ES-I3 (cell line): ENCODE data around the gene PDE6B.
"Not testable (repeated sequence)": the region's sequence is repeated elsewhere in the genome, so short reads cannot be mapped to it uniquely, and the experiment has no call there.

Experiments used
- H3K36me3 ChIP-seq: 2 replicates; pipeline ENCODE4 v1.6.1; 2013; ENCODE audit warnings: mild to moderate bottlenecking, low read length, control low read depth, moderate library complexity; ENCODE audit not compliant: insufficient read depth
- H3K4me1 ChIP-seq: 2 replicates; pipeline ENCODE4 v1.6.1; 2013; ENCODE audit warnings: mild to moderate bottlenecking, control low read depth, low read length; ENCODE audit not compliant: insufficient read depth
- H3K9ac ChIP-seq: 2 replicates; pipeline ENCODE4 v1.6.1; 2013; ENCODE audit warnings: low read depth, mild to moderate bottlenecking, low read length, moderate library complexity
- H3K9me3 ChIP-seq: 2 replicates; pipeline ENCODE4 v1.6.1; 2013; ENCODE audit warnings: mild to moderate bottlenecking, low read length, moderate library complexity; ENCODE audit not compliant: control insufficient read depth, insufficient read depth

PDE6B gene

DNA sequence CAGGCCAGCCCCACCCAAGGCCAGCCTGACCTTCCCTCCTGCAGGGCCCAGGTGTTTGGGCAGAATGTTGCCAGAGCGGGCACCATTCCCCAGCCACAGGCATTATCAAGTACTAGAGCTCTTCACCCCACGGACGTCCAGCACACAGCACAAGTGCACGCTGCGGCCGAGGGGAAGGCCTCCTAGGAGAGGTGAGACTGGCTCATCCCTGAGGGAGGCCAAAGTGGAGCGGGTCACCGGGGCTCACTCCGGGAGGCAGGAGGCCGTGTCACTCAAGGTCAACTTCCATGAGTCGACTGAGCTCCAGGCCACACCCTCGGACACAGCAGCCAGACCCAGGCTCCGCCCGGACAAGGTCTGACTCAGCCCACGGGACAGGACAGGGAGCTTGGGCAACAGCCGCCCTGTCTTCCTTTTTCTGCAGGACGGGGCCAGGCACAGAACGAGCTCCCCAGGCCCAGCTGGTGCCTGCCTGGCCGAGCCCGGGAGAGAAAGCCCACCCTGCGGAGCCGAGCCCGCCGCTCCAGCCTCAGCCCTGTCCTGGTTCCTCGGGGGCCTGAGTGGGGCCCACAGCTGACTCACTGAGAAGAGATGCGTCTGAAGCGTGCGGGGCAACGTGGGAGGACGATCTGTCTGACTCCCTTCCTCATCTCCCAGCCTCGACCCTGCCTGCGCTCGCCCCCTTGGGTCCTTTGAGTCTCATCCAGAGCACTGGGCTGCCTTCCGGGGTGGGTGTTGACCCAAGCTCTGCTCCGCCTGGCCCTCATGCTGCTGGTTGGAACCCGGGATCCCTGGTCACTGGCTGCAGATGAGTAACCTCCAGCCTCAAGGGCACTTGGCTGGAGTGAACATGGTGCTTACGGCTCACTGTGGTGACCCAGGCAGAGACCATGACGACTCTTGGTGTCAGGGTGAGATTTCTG, 61.9 kb downstream of the PDE6B start:
- no peaks in the 10 kb centered on the region for H3K36me3 ChIP-seq
- no peaks in the 10 kb centered on the region for H3K9me3 ChIP-seq
- H3K9ac ChIP-seq, result no peak overlapping the region
- peaks cover 11% of the 10 kb centered on the region; the same call in 1 of the 2 replicates for H3K4me1 ChIP-seq

DNA sequence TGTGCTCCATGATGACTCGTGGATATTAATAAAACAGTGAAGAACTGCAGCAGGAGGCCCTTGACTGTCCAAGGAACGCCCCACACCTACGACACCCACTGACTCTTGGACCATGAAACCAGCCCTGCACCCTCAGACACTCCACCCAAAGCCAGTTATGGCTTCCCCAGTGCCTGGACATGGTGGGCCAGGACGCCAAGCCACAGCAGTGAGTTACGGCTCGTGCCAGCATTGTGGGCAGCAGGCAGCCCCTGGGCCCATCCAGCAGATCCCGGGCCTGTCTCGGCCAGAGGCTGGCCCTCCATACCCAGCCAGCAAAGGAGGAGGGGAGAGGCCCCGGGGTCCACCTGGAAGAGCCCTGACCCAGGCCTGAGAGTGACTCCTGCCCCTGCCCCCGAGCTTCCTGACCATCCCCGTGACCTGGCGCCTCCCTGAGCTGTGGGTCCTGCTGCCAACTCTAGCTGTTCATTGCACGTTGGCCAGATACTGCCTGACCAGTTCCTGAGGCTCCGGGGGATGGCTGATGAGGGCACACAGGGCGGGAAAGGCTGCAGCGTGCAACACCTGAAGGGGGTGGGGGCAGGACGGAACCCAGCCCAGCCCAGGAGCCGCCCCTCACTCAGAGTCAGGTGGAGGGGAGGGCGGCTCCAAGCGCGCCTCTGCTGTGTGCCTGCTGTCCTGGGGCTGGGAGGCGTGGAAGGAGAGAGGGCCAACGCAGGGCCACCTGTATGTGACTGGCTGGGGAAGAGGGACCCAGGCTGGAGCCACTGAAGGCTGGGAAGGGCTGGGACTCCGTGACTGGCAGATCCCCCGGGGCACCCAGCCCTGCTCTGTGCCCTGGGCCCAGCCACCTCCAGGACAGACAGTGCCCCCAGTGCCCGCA, 62.8 kb downstream of the PDE6B start:
- H3K9ac ChIP-seq, result peak overlapping the region; percentile 56
- H3K9me3 ChIP-seq, result no peaks in the 10 kb centered on the region
- H3K36me3 ChIP-seq, result no peaks in the 10 kb centered on the region
- H3K4me1 ChIP-seq, result peaks cover 11% of the 10 kb centered on the region; the same call in 1 of the 2 replicates

DNA sequence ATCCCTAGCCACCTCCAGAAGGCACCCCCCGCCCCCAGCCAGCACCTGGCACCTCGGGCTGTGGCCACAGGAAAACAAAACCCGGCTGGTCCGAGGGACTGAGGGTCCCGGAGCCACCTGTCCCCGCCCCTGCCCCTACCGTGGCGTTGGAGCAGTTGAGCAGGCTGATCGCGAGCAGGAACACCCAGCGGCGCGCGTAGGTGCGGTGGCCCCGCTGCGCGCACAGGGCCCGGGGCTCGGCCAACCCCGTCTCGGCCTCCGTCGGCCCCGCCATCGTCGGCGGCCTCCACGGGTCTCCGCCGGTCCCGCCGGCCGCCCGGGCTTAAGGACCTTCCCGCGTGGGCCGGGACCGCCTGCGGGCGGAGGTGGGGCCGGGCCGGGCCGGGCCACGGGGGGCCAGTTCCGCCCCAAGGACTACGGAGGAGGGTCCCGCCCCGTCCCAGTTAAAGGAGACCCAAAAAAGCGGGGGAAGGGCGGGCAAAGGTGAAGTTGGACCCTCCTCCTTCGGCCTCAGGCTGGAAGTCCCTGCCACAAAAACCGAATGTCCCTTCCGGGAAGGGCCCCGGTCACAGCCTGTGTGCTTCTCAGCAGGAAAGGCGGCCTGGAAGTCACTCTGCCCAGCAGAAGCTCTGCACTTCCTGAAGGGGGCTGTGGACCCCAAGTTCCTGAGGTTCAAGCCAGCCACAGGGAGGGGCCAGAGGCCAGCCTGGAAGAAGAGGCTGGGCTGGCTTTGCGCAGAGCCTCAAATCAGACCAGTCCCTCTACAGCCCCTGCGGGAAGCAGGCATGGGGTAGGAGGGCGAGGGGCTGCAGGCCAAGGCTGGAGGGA, 63.7 kb downstream of the PDE6B start, which contains the start of gene SLC49A3:
TSS of gene SLC49A3 (minus strand) at position 298 of the 828 bp plus-strand sequence. CDS start at position 274, 24 bp downstream.
- peaks cover 7% of the 10 kb centered on the region; the same call in 1 of the 2 replicates for H3K4me1 ChIP-seq
- H3K36me3 ChIP-seq, result no peaks in the 10 kb centered on the region
- H3K9me3 ChIP-seq, result no peaks in the 10 kb centered on the region
- peak within 1 kb of the TSS; percentile 56 for H3K9ac ChIP-seq

DNA sequence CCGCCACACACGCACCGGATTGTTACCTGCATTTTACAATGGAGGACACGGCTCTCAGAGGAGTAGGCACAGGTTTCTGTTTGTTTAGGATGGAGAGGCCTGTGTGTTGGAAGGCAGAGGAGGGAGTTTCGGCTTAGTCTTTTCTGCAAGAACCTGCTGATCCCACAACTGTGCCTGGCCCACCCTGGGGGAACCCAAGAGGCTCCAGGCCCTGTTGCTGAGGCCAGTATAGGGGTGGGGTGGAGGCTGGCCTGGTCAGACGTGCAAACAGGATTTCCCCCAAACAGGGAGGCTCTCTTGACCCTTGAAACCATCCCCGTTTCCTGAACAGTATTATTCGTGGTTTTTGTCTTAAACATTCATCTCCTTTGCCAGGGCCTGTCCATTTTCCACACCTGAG, 64.3 kb downstream of the PDE6B start:
- Histone ChIP-seq H3K4me1 (peaks cover 7% of the 10 kb centered on the region; the same call in 1 of the 2 replicates), H3K9me3 (no peaks in the 10 kb centered on the region), H3K9ac (peak overlapping the region; percentile 56), H3K36me3 (no peaks in the 10 kb centered on the region)

DNA sequence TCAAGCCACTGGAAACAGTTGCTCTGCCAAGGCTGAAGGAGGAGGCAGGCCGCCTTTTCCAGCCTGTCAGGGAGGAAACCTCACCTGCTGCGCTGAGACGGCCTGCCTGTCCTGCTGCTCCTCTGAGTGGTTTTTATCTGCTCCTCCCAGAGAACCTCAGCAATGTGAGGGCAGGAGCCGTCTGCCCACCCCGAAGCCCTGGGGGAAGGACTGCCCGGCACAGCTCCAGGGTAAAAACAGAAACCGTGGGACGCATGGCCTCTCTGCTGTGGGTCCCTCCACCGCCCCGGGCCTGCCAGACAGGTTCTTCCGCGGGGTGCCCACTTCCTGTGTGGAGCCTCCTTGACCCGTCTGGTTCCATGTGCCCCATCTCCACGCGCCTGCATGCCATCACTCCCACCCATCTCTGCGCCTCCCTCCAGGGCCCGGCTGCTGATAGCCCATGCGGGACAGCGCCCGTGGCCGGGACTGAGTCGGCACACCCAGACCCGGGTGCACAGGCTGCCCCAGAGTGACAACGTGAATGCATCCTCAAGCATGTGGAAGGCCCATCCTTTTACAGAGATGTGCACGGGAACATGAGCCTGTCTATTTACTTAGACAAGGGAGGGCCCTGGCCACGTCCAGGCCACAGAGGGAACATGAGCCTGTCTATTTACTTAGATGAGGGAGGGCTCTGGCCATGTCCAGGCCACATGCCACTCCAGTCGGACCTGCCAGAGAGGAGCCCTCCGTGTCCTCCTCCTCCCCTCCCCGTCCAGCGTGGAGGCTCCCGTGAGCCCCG, 67.6 kb downstream of the PDE6B start:
- no peak overlapping the region for H3K9ac ChIP-seq
- no peaks in the 10 kb centered on the region for H3K36me3 ChIP-seq
- H3K4me1 ChIP-seq, result peaks cover 7% of the 10 kb centered on the region; the same call in 1 of the 2 replicates
- H3K9me3 ChIP-seq, result 0 out of 2 replicates have a peak, but pooled peaks cover 2% of the 10 kb centered on the region

DNA sequence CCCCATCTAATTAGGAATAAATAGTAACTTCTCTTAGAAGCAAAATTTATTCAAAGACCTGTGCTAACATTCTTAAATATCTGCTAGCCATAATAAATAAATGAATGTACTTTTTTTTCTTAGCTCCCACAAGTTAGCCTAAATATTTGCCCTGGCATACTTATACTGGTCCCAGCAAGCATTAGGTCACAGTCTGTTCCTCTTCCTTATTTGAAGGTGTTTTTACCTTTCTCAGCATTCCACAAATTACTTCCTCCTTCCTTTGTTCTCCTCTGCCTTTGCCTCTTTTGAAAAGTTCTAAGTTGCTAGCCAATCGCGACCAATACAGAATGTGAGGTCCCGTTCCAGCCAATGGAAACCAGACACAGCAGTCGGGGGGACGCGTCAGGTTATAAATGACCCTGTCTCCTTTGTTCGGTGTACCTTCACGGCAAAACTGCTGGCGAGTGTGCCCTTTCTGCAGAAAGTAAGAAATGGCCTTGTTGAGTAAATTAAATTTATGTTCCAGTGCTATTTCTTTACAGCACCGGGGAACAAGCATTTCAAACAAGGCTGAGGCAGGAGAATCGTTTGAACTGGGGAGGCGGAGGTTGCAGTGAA, 69.1 kb downstream of the PDE6B start:
- H3K36me3 ChIP-seq, H3K9me3 ChIP-seq, H3K4me1 ChIP-seq, H3K9ac ChIP-seq: not testable (repeated sequence)

DNA sequence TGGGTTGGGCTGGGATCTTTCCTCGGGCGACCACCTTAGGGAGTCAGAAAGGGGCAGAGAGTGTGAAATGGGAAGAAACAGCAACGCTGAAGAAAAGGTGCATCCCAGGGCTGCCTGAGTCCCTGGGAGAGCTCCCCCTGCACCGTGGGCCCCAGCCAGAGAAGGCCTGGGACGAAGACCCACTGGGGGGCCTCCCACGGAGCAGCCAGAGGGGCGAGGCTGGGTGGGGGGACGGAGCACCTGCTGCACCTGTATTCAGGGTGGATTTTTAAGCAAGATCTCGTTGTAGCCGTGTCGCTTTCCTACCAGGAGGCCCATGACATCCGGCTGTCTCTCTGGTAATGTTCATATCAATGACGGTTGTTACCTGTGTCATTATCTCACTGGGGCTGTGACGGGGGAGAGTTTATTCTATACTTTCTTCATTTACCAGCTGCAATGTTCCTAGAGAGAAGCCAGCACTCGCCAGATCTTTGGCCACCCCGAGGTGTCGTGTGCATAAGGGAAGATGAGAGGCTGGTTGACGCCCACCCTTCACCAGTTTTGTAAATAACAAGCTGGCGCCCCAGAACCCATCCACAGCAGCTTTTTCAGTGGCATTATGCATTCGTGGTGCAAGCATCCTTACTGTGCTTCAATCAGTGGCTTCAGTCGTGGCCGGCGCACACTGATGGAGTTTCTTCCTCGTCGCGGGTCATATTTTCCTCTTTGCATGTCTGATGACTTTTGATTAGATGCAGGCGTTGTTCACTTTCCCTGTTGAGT, 74.6 kb downstream of the PDE6B start:
- 0 out of 2 replicates have a peak, but pooled peaks cover 2% of the 10 kb centered on the region for H3K4me1 ChIP-seq
- no peak overlapping the region for H3K9ac ChIP-seq

DNA sequence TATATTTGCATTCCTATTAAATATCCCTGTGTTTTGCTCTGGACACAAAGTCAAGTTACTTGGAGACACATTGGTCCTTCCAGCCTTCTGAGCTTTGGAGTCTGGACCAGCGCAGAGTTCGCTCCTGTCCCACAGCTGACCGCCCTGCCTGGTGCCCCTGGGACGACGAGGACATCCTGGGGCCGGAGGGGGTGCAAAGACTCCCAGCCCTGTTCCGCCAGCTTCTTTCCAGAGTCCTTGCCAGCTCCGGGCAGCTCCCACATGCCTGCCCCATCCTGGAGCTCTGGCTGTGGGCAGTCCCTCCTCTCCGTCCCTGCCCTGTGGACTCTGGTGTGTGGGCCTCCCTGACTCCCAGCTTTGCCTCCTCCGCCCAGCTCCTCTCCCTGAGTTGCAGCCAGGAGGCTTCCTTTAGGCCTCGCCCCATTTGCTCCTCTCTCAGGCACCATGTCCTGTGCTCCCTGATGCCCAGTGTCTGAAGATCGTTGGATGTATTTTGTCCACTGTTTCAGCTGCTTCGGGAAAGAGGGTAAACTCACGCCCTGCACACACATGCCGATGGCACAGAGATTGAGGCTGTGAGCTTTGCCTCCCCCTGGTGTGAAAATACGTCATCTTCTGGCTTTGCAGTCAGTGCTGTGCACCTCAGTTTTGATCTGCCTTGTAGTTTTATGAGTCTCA, 75.4 kb downstream of the PDE6B start:
- 0 out of 2 replicates have a peak, but pooled peaks cover 2% of the 10 kb centered on the region for H3K4me1 ChIP-seq
- H3K9me3 ChIP-seq, result no peaks in the 10 kb centered on the region
- no peak overlapping the region for H3K9ac ChIP-seq
- H3K36me3 ChIP-seq, result no peaks in the 10 kb centered on the region

More for the DNA sequence above, 74.6 kb downstream of the PDE6B start:
- Histone ChIP-seq H3K9me3 (0 out of 2 replicates have a peak, but pooled peaks cover 2% of the 10 kb centered on the region), H3K36me3 (no peaks in the 10 kb centered on the region)

DNA sequence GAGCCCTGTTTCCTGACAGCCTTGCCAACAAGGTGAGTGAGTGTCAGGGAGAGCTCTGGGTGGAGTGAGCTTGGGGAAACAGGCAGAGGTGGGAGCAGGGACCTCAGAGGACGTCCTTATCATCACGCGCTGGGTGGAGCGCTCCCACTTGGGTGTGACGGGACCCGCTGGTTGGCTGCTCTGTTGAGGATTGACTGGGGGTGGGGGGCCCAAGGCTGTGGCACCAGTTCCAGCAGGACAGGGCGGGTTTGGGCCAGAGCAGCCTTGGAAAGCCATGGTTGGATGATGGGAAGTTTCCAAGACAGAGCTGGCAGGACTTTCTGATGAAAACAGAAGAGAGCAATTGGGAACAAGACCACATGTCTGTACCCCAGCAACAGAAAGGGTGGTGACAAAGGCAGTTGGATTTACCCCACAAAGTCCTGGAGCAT, 77.3 kb downstream of the PDE6B start:
- no peaks in the 10 kb centered on the region for H3K36me3 ChIP-seq
- 0 out of 2 replicates have a peak, but pooled peaks cover 2% of the 10 kb centered on the region for H3K4me1 ChIP-seq
- H3K9me3 ChIP-seq, result no peaks in the 10 kb centered on the region
- no peak overlapping the region for H3K9ac ChIP-seq

DNA sequence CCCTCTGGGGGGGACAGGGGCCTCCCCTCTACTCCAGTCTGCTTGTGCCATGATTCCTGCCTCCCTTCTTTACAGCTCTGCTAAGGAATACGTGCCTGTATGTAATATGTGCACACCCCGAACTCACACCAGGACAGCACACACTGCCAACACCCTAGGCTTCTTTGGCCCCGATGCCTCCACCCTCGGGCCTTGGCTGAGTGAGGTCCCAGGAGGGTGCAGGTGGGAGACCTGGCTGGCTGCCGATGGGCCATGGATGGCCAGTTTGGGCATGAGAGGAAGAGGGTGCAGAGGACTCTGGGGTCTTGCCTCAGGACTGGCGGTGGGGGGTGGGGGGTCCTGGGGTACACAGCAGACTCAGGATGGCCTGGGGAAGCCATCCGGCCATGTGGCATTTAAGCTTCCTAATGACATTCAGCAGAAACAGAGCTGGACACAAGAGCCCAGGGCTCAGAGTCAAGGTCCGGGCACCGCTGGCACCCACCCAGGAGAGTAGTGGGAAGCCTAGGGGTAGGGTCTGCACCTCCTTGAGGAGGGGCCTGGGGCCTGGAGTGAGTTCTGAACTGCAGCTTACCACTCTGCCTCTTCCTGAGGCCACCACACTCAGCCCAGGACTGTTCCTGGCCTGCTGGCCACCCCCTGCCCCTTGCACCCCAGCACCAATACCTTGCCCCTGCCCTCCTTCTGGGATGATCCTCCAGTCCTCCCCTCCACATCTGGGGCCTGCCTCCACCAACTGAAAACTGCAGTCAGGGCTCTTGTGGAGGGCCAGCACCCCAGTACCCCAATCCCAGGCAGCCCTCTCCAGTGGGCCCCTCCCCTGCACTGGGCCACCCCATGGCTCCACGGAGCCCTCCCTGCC, 78.2 kb downstream of the PDE6B start:
- H3K9me3 ChIP-seq, result no peaks in the 10 kb centered on the region
- no peak overlapping the region for H3K9ac ChIP-seq
- 0 out of 2 replicates have a peak, but pooled peaks cover 2% of the 10 kb centered on the region for H3K4me1 ChIP-seq
- H3K36me3 ChIP-seq, result no peaks in the 10 kb centered on the region

DNA sequence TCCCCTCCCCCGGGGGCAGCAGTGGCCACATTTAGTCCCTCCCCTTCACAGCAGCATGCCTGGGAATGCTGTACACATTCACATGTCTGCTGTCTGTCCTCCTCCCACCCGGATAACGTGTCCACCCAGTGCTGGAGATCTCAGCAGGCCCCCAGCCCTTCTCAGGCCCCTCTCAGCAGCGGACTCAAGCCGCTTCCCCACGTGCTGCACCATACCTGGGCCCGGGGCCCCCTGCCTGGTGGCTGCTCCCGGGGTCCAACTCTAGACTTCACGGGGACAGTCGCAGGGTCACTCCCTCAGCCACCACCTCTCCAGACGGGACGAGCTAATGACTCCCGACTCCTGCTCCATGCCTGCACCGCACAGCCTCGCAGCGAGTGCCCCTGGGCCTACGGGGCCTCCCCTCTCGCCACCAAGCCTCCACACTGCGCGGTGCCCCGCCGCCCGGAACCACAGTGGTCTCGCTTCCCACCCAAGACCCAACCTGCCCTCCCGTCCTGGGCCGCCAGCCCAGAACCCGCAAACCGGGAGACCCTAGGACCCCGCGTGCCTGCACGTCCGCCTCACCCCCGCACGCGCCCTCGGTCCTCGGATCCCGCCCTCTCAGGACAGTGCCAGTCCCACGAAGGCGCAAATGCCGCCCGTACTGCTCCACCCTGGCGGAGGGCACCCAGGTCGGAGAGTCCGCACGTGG, 79.0 kb downstream of the PDE6B start:
- Histone ChIP-seq H3K9ac (no peak overlapping the region), H3K36me3 (no peaks in the 10 kb centered on the region; the same call in 1 of the 2 replicates), H3K4me1 (0 out of 2 replicates have a peak, but pooled peaks cover 2% of the 10 kb centered on the region), H3K9me3 (no peaks in the 10 kb centered on the region)
